ENCODE results near the gene DBN1.

DBN1 gene

DNA sequence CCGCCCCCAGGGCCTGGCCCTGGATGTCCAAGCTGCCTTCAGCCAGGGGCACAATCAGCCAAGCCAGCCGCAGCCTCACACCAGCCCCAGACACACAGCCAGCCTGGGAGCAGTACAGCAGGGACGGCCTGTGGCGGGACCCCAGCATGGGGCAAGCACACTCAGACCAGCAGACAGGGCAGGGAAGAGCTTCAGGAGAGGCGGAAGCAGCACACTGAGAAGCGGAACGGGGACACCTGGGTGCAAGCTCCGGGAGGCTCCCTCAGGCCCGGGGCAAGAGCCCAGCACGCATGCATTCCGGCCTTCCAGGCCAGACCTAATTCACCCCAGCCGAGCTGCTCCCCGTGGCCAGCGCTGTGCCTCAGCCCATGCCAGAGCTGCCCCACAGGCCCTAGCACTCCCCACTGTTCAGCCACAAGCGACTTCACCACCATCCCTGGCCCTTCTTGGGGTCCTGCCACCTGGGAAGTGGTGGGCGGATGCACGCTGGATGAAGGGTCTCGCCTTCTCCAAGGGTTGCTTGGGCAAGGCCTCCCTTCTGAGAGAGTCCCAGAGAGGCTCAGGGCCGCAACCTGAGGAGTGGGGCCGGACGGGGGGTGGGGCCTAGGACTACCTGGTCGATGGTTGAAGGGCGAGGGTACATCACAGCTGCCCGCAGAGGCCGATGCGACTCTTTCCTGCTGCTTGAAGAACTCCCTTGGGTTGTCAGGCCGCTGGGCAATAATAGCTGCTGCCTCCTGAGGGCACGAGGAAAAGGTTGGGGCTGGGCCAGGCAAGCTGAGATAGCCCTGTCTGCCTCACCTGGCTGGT is 13.4 kb downstream of the DBN1 start:
- H3K27ac ChIP-seq (ENCODE audit: low read depth, low read length): no peak overlapping the region
- no peaks in the 10 kb centered on the region for H3K79me2 ChIP-seq (ENCODE audit: control insufficient read depth, insufficient read depth, low read length, unreplicated experiment)
- H3K27me3 ChIP-seq (ENCODE audit: insufficient read depth, low read length): no peaks in the 10 kb centered on the region
- no peak overlapping the region for H2AFZ ChIP-seq (ENCODE audit: low read length, unreplicated experiment)
- H3K4me1 ChIP-seq (ENCODE audit: control insufficient read depth, insufficient read depth, low read length, unreplicated experiment): peaks cover 10% of the 10 kb centered on the region
- peaks cover 3% of the 10 kb centered on the region; the same call in 1 of the 2 replicates for H3K36me3 ChIP-seq (ENCODE audit: insufficient read depth, low read length)
- no peak overlapping the region for H3K4me3 ChIP-seq (ENCODE audit: low read depth, low read length)

DNA sequence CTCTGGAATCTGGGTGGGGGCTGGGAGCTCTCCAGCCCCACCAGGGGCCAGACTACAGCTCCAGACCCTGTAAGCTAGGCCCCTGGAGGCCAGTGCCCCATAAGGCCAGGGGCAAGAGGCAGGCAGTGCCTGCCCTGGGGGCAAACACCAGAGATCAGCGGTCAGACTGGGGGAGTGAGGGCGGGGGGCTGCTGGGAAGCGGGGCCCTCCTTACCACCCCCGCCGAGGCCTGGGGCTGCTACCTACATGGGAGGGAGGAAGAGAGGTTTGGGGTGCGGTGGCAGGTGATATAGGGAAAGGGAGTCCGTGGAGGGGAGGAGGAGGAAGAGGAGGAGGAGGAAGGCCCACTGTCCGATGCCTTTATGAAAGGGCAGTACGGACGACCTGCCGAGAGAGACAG is 14.1 kb downstream of the DBN1 start:
- Histone ChIP-seq H2AFZ (ENCODE audit: low read length, unreplicated experiment) (no peak overlapping the region), H3K4me1 (ENCODE audit: control insufficient read depth, insufficient read depth, low read length, unreplicated experiment) (peaks cover 10% of the 10 kb centered on the region), H3K36me3 (ENCODE audit: insufficient read depth, low read length) (peaks cover 3% of the 10 kb centered on the region; the same call in 1 of the 2 replicates), H3K79me2 (ENCODE audit: control insufficient read depth, insufficient read depth, low read length, unreplicated experiment) (no peaks in the 10 kb centered on the region), H3K27me3 (ENCODE audit: insufficient read depth, low read length) (no peaks in the 10 kb centered on the region), H3K4me3 (ENCODE audit: low read depth, low read length) (no peak overlapping the region), H3K27ac (ENCODE audit: low read depth, low read length) (no peak overlapping the region)

DNA sequence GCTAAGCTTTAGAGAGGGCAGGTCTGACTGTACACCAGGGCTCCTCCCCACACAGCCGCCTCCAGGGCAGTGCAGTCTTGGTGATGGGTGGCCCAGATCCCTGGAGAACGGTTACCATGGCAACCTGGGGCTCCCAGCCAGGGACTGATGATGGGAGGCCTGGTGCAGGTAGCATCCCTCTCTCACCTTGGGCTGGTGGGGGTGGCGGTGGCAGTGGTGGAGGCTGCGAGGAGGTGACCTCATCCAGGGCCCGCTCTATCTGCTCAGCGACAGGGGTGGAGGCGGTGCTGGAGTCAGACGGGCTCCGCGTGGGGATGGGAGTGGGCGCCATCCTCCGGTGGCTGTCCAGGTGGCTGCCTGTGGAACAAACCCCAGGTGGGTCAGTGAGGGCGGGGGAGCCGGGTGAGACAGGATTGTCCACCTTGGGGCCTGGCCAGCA is 14.5 kb downstream of the DBN1 start:
- Histone ChIP-seq H3K27me3 (ENCODE audit: insufficient read depth, low read length) (no peaks in the 10 kb centered on the region), H2AFZ (ENCODE audit: low read length, unreplicated experiment) (no peak overlapping the region), H3K79me2 (ENCODE audit: control insufficient read depth, insufficient read depth, low read length, unreplicated experiment) (no peaks in the 10 kb centered on the region), H3K4me1 (ENCODE audit: control insufficient read depth, insufficient read depth, low read length, unreplicated experiment) (peaks cover 13% of the 10 kb centered on the region), H3K27ac (ENCODE audit: low read depth, low read length) (no peak overlapping the region), H3K4me3 (ENCODE audit: low read depth, low read length) (no peak overlapping the region), H3K36me3 (ENCODE audit: insufficient read depth, low read length) (peaks cover 3% of the 10 kb centered on the region; the same call in 1 of the 2 replicates)

DNA sequence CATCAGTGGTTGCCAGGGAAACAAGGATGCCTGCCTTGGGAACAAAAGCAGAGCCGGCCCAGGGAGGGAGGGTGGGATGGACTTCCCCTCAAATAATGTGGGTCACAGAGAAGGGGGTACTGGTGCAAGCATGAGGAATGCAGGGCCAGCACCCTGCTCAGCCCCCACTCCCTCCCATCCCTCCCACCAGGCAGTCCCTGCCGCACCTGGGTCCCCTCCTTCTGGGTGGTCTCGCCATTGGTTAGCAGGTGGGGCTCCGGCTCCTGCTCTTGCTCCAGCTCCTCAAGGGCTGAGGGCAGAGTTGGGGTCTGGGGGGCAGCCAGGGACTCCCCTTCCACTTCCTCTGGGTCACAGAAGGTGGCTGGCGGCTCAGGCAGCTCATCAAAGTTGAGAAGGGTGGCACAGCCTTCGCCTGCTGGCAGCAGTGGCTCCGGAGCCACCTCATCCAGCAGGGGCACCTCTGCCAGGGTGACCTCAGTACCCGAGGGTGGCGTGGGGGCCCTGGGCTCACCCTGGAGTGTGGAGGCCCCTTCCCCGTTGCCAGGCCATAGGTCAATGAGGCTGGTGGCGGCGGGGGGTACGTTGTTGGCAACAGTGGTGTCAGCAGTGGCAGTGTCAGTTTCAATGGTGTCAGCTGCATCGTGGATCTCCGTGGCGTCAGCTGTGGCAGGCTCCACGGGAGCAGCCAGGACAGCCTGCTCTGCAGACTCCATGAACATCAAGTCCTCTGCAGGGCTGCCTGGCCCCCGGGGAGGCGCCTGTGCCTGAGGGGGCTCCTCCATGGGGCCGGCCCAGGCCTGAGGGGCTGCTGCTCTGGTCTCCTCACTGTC is 15.4 kb downstream of the DBN1 start:
- no peaks in the 10 kb centered on the region for H3K27me3 ChIP-seq (ENCODE audit: insufficient read depth, low read length)
- peak overlapping the region; percentile 78 for H3K27ac ChIP-seq (ENCODE audit: low read depth, low read length)
- no peak overlapping the region for H3K4me3 ChIP-seq (ENCODE audit: low read depth, low read length)
- no peaks in the 10 kb centered on the region for H3K79me2 ChIP-seq (ENCODE audit: control insufficient read depth, insufficient read depth, low read length, unreplicated experiment)
- H3K4me1 ChIP-seq (ENCODE audit: control insufficient read depth, insufficient read depth, low read length, unreplicated experiment): peaks cover 16% of the 10 kb centered on the region
- no peak overlapping the region for H2AFZ ChIP-seq (ENCODE audit: low read length, unreplicated experiment)
- peaks cover 3% of the 10 kb centered on the region; the same call in 1 of the 2 replicates for H3K36me3 ChIP-seq (ENCODE audit: insufficient read depth, low read length)

DNA sequence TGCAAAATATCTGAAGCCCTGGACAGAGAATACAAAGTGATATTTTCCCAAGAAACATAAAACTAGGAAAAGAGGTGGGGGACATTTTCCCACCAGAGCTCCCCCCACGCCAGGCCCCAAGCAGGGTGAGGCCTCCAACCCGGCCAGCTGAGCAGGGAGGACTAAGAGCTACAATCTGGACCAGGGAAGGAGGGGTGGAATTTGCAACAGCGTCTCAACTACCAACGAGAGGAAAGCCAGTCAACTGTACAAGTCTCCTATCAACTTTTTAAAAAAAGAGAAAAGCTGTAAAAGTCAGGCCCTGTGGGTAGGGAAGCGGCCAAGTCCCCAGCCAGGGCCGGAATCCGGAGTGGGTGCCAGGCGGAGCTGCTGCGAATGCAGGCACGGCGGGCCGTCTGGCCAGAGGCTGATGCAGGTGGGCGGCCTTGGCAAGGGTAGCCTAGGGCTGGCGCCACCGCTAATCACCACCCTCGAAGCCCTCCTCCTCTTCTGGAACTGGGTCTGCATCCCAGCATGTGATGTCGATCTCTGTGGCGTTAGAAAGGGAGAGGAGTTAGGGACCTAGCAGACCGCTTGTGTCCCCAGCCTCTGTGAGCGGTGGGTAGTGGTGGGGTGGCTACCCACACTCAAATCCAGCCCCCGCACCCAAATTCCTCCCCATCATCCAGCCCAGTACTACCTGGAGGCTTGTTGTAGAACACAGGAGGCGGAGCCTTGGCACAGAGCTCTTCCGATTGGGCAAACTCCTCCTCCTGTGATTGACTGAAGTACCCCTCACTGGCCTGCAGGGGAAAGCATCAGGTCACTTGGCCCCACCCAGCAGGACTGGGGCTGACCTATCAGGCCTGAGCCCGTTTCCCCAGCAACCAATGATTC is 16.2 kb downstream of the DBN1 start:
- H2AFZ ChIP-seq (ENCODE audit: low read length, unreplicated experiment): no peak overlapping the region
- H3K36me3 ChIP-seq (ENCODE audit: insufficient read depth, low read length): peaks cover 3% of the 10 kb centered on the region; the same call in 1 of the 2 replicates
- no peak overlapping the region for H3K27ac ChIP-seq (ENCODE audit: low read depth, low read length)
- H3K27me3 ChIP-seq (ENCODE audit: insufficient read depth, low read length): no peaks in the 10 kb centered on the region
- no peak overlapping the region for H3K4me3 ChIP-seq (ENCODE audit: low read depth, low read length)
- H3K4me1 ChIP-seq (ENCODE audit: control insufficient read depth, insufficient read depth, low read length, unreplicated experiment): peaks cover 16% of the 10 kb centered on the region
- no peaks in the 10 kb centered on the region for H3K79me2 ChIP-seq (ENCODE audit: control insufficient read depth, insufficient read depth, low read length, unreplicated experiment)

DNA sequence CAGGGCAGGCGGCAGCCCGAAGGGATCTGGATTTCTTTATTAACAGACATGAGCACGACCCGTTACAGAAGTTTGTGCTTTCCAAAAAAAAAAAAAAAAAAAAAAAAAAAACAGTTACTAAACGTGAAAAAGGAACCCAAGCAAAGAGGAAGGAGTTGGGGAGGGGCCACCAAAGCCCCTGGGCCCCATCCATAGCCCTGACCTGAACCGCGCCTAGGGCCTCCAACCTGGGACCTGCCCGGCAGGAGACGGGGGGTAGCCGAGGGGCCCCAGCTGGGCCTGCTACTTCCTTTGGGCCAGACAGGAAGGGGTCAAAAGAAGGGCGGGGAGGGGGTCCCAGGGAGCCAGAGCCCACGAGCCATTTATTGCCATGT is 16.9 kb downstream of the DBN1 start:
- no peaks in the 10 kb centered on the region for H3K27me3 ChIP-seq (ENCODE audit: insufficient read depth, low read length)
- H3K27ac ChIP-seq (ENCODE audit: low read depth, low read length): no peak overlapping the region
- H2AFZ ChIP-seq (ENCODE audit: low read length, unreplicated experiment): no peak overlapping the region
- H3K36me3 ChIP-seq (ENCODE audit: insufficient read depth, low read length): peaks cover 3% of the 10 kb centered on the region; the same call in 1 of the 2 replicates
- H3K4me3 ChIP-seq (ENCODE audit: low read depth, low read length): no peak overlapping the region
- no peaks in the 10 kb centered on the region for H3K79me2 ChIP-seq (ENCODE audit: control insufficient read depth, insufficient read depth, low read length, unreplicated experiment)
- peaks cover 16% of the 10 kb centered on the region for H3K4me1 ChIP-seq (ENCODE audit: control insufficient read depth, insufficient read depth, low read length, unreplicated experiment)

DNA sequence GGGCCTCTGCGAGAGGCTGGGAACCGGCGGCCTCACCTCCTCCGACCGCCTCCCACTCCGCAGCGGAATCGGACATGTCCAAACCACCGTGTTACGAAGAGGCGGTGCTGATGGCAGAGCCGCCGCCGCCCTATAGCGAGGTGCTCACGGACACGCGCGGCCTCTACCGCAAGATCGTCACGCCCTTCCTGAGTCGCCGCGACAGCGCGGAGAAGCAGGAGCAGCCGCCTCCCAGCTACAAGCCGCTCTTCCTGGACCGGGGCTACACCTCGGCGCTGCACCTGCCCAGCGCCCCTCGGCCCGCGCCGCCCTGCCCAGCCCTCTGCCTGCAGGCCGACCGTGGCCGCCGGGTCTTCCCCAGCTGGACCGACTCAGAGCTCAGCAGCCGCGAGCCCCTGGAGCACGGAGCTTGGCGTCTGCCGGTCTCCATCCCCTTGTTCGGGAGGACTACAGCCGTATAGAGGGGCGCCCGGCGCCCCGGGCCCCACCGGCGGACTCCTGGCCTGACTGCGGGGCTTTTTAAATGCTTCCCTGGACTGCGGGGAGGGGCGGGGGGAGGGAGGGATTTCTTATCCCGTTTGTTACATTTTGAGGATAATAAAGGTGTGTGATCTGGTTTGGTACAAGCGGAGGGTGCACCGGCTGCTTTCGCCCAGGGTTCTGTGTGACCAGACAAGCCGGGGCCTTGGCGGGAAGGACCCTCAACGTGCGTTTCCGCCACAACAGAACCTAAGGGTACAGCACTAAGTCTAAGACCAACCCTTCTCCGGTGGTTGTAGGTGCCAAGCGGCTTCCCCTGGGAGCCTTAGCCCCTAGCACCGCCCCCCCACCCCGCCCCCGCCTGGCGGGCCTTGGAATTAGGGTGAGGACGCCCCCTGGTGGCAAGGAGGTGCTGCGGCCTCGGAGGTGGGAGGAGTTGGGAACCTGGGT is 17.5 kb downstream of the DBN1 start:
- no peaks in the 10 kb centered on the region for H3K27me3 ChIP-seq (ENCODE audit: insufficient read depth, low read length)
- peaks cover 16% of the 10 kb centered on the region for H3K4me1 ChIP-seq (ENCODE audit: control insufficient read depth, insufficient read depth, low read length, unreplicated experiment)
- peaks cover 3% of the 10 kb centered on the region; the same call in 1 of the 2 replicates for H3K36me3 ChIP-seq (ENCODE audit: insufficient read depth, low read length)
- H3K4me3 ChIP-seq (ENCODE audit: low read depth, low read length): peak overlapping the region; percentile 77
- no peaks in the 10 kb centered on the region for H3K79me2 ChIP-seq (ENCODE audit: control insufficient read depth, insufficient read depth, low read length, unreplicated experiment)
- no peak overlapping the region; the same call in 1 of the 2 replicates for H3K27ac ChIP-seq (ENCODE audit: low read depth, low read length)
- no peak overlapping the region for H2AFZ ChIP-seq (ENCODE audit: low read length, unreplicated experiment)

DNA sequence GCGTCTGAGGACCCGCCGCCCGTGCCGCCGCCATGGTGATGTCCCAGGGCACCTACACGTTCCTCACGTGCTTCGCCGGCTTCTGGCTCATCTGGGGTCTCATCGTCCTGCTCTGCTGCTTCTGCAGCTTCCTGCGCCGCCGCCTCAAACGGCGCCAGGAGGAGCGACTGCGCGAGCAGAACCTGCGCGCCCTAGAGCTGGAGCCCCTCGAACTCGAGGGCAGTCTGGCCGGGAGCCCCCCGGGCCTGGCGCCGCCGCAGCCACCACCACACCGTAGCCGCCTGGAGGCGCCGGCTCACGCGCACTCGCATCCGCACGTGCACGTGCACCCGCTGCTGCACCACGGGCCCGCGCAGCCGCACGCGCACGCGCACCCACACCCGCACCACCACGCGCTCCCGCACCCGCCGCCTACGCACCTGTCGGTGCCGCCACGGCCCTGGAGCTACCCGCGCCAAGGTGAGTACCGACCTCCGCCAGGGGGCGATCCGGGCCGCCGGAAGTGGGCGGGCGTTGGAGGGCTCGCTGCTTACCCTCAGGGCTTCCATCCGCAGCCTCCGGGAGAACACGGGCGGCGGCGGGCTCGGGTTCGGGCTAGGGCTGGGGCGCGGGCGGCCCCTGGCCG is 18.3 kb downstream of the DBN1 start:
- peaks cover 16% of the 10 kb centered on the region for H3K4me1 ChIP-seq (ENCODE audit: control insufficient read depth, insufficient read depth, low read length, unreplicated experiment)
- H3K27ac ChIP-seq (ENCODE audit: low read depth, low read length): peak overlapping the region; percentile 49; the same call in 1 of the 2 replicates

DNA sequence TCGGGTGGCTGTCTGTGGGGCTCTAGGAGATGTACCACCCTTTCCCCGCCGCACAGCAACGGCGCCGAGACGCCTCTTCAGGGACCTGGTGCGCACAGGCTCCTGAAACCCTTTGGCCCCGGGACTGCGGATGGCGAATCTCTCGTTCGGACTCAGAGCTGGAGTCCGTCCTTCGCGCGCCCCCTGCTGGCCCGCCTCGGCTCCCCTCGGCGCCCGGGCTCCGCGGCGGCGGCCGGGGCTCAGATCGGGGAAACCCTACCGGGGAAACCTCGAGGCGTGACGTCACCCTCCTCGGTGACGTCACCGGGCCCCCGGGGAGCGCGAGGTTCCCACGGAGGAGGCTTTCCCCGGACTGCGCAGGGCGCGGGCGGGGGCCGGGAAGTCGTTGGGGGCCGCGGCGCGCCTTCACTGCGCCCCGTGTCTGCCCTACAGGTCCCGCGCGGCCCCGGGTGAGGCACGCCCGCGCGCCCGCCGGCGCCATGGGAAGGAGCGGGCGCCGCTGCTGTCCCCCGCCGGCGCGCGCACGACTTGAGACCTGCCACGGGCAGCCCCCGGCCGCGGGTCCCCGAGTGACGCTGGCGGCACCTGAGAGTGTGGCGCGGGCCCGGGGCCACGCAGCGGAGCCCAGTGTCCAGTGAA is 18.9 kb downstream of the DBN1 start:
- peaks cover 16% of the 10 kb centered on the region for H3K4me1 ChIP-seq (ENCODE audit: control insufficient read depth, insufficient read depth, low read length, unreplicated experiment)
- peak overlapping the region; percentile 77 for H3K4me3 ChIP-seq (ENCODE audit: low read depth, low read length)
- no peaks in the 10 kb centered on the region for H3K27me3 ChIP-seq (ENCODE audit: insufficient read depth, low read length)
- peaks cover 3% of the 10 kb centered on the region; the same call in 1 of the 2 replicates for H3K36me3 ChIP-seq (ENCODE audit: insufficient read depth, low read length)
- H2AFZ ChIP-seq (ENCODE audit: low read length, unreplicated experiment): no peak overlapping the region
- peaks cover 4% of the 10 kb centered on the region for H3K79me2 ChIP-seq (ENCODE audit: control insufficient read depth, insufficient read depth, low read length, unreplicated experiment)
- H3K27ac ChIP-seq (ENCODE audit: low read depth, low read length): peak overlapping the region; percentile 49; the same call in 1 of the 2 replicates

More for the DNA sequence above, 18.3 kb downstream of the DBN1 start:
- H3K79me2 ChIP-seq (ENCODE audit: control insufficient read depth, insufficient read depth, low read length, unreplicated experiment): no peaks in the 10 kb centered on the region
- no peak overlapping the region for H2AFZ ChIP-seq (ENCODE audit: low read length, unreplicated experiment)
- H3K4me3 ChIP-seq (ENCODE audit: low read depth, low read length): peak overlapping the region; percentile 77
- peaks cover 3% of the 10 kb centered on the region; the same call in 1 of the 2 replicates for H3K36me3 ChIP-seq (ENCODE audit: insufficient read depth, low read length)
- no peaks in the 10 kb centered on the region for H3K27me3 ChIP-seq (ENCODE audit: insufficient read depth, low read length)
